Measurements from ENCODE around the gene INO80C.

- TF ChIP-seq CTCF (IDR thresholded peaks at IDR 0.05; ENCODE audit: low read depth, low read length, poor library complexity, severe bottlenecking) (no peak), EZH2phosphoT487 (IDR thresholded peaks at IDR 0.05; ENCODE audit: borderline replicate concordance, low read length) (no peak)
These were observed 15.6 kb upstream of the INO80C start for GRCh38 chr18:35513181-35513936.
